Measurements from ENCODE around the gene TRIM21. TPM values are rescaled to one million over a fixed set of nuclear protein-coding genes. Genes with fewer than 3 reads are reported as not detected.

The TRIM21 gene
- total RNA-seq, 1 experiment from 2014 or later, result 20.5 TPM

- CTCF ChIA-PET, result no interaction called here
- POLR2A ChIA-PET, result no interaction called here
- Mint-ChIP-seq H3K36me3 (peaks cover 48% of the 10 kb centered on the region), H3K27me3 (ENCODE audit: low read depth) (no peaks in the 10 kb centered on the region), H3K4me1 (no peaks in the 10 kb centered on the region), H3K27ac (no peak overlapping the region), H3K4me3 (no peak overlapping the region), H3K9me3 (no peaks in the 10 kb centered on the region)
- DNase-seq (ENCODE audit: low spot score) (no peak), ATAC-seq (no peak)
- TF ChIP-seq NFE2L1 (CRISPR knock-in tag; IDR thresholded peaks at IDR 0.05) (no peak), ZNF121 (CRISPR knock-in tag; IDR thresholded peaks at IDR 0.05) (no peak), ZMAT4 (CRISPR knock-in tag; IDR thresholded peaks at IDR 0.05) (no peak), NR3C1 (CRISPR knock-in tag; conservative IDR thresholded peaks at IDR 0.05; ENCODE audit: low read depth) (no peak), E2F4 (CRISPR knock-in tag; IDR thresholded peaks at IDR 0.05; ENCODE audit: borderline replicate concordance, low read depth) (no peak), NR1H2 (CRISPR knock-in tag; IDR thresholded peaks at IDR 0.05) (no peak), STAT6 (CRISPR knock-in tag; conservative IDR thresholded peaks at IDR 0.05; ENCODE audit: low read depth) (no peak)
These were observed 7.3 kb downstream of the TRIM21 start for GRCh38 chr11:4385978-4386740.

GRCh38 chr11:4381901-4382300 lies 11.6 kb downstream of the TRIM21 start:
- DNase-seq (ENCODE audit: low spot score) (no peak), ATAC-seq (no peak)
- Mint-ChIP-seq H3K27ac (no peak overlapping the region), H3K9me3 (no peaks in the 10 kb centered on the region), H3K4me1 (no peaks in the 10 kb centered on the region), H3K27me3 (ENCODE audit: low read depth) (no peaks in the 10 kb centered on the region), H3K4me3 (no peak overlapping the region), H3K36me3 (peaks cover 23% of the 10 kb centered on the region)
- TF ChIP-seq TCF7 (CRISPR knock-in tag; IDR thresholded peaks at IDR 0.05; ENCODE audit: low read depth) (no peak), SOX15 (CRISPR knock-in tag; IDR thresholded peaks at IDR 0.05) (no peak), KAT7 (CRISPR knock-in tag; IDR thresholded peaks at IDR 0.05; ENCODE audit: borderline replicate concordance) (no peak), FOXK1 (CRISPR knock-in tag; IDR thresholded peaks at IDR 0.05) (no peak), ZNF263 (CRISPR knock-in tag; IDR thresholded peaks at IDR 0.05; ENCODE audit: low read depth) (no peak), NFATC4 (CRISPR knock-in tag; IDR thresholded peaks at IDR 0.05) (no peak), ZBTB43 (CRISPR knock-in tag; IDR thresholded peaks at IDR 0.05) (no peak), MAX (CRISPR knock-in tag; IDR thresholded peaks at IDR 0.05) (no peak), ZSCAN18 (CRISPR knock-in tag; IDR thresholded peaks at IDR 0.05) (no peak), ATF3 (CRISPR knock-in tag; conservative IDR thresholded peaks at IDR 0.05) (no peak)
- POLR2A ChIA-PET, result no interaction called here
- CTCF ChIA-PET, result no interaction called here
